Activated effector memory CD4-positive, alpha-beta T cell treated with Interleukin-2 at 50 U/mL for 16 hours (primary cell): ENCODE measurements around the gene TBPL2.
"Not testable (repeated sequence)": the region's sequence is repeated elsewhere in the genome, so short reads cannot be mapped to it uniquely, and the experiment has no call there.

Experiments used
- DNase-seq: peaks from one replicate; pipeline ENCODE4 v3.0.0-alpha.2; 2020

TBPL2 gene

DNA sequence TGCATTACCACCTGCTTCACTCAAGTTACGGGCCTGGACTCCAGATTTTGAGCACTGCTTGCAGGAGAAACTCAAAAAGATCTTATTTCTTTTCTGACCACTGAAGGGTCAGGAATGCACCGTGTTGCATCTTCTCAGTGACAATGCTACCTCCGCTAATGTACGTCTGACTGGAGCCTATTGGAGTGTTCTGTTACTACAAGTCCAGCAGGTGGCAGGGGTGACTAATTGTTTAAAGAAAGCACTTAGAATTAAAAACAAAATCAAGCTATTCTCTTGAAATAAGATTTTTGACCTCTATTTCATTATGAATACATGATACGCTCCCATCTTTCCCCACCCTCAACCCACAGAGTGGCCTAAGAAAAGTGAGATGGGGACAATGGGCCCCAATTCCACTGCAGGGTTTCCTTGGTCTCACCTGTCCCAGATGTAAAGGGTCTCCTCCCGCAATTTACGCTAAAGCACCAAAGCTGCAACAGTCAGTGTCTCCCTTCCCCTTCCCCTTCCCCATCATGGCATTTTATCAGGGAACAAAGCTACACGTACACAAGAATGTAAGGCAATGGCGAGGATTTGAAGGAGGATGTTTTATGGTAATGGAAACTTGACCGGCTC is 2.2 kb downstream of the TBPL2 start:
- no peak for DNase-seq

DNA sequence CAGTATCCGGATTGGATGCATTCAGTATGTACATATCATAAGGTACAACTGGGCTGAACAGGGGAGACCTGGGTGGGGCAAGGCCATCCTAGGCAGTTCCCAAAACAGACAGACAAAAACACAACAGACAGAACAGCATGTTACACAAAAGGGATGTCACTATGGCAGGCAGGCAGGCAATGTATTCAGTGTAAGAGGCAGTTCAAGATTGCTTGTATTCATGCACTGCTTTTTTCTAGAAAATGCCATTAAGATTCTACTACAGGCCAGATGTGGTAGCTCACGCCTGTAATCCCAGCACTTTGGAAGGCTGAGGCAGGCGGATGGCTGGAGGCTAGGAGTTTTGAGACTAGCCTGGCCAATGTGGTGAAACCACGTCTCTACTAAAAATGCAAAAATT is 3.5 kb downstream of the TBPL2 start:
- DNase-seq = no peak

DNA sequence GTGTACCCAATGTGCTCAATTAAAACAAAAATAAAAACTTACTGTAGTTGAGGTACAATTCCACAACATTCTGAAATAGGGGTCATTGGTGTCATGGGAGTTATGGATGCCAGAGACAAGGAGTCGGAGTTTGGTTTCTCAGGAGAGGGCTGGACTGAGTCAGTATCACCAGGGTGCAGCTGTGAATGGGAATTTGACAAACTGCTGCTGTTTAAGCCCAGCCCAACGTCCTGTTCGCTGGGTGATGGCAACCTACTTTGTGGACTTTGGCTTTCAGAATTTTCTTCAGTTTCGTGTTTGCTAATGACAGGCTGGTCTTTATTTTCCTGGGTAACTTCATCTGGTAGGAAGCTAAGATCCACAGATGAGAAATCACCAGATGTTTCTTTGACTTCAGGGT is 3.9 kb downstream of the TBPL2 start:
- DNase-seq = no peak

DNA sequence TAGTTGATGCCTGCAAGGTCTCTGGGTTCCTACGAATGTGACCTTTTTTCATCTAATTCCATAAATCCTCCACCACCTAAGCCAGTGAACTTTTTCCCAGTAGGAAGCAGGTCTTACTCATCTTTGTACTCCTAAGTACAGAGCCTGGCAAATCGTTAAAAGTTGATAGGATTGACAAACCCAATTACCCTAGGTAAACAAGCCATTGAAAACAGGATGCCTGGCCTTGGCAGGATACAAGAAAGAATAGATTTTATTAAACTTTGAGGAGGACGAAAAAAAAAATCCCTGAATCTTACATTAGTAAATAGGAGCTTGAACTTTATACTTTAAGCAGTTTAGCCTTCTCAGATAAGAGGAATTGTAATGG is 5.6 kb downstream of the TBPL2 start:
- no peak for DNase-seq

DNA sequence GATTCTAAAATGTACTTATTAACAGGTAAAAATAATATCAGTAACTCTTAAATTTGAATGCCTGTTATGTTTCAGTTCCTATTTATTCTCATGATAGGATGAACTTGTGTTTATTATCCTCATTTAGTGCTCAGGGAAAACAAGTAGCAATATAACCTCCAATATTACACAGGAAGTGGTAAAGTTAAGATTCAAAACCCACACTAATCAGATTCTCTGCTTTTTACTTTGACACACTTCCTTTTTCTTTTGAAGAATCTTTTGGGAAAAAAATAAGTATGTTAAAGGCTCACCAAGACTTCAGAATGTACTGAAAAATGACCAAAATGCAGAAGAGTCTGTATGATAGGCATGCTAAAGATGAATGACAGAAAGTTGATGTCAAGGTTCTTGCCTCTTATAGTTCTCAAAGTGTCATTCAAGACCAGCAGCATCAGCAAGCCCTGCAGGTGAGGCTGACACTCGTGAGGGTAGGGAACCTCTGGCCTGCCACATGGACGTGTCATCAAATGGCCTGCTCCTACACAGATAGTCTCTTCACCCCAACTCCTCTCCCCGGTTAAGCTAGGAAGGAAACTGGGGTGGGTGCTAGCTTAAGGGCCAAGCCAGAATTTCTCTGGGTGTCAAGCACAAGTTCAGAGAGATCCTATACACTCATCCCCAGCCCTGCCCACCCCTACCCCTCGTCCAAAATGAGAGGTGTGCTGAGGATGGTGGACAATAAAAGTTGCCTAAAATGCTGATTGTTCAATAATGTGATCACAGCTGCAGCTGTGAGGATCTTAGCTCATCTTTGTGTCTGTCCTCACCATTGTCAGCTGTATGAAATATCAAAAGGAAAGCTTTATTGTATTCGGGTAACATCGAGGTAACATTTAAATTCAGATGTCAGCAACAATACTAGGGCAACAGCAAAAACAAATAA is 6.3 kb downstream of the TBPL2 start:
- peak; percentile 1 for DNase-seq

DNA sequence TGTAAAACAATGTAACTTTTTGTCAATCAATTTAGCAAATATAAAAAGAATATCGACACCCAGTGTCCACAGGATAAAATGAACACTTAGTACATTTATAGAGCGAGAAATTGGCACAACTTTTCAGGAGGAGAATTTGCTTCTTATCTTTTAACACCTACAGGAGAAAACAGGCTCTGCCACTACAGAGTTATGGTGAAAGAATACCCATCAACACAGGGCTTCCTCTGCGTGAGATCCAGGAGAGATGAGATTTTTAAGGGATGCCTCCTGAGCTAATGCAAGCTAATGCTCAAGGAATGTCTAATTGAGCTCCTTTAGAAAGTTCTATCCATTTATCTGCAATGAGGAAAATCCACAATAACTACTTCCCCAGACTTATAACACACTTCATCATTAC is 7.8 kb downstream of the TBPL2 start:
- DNase-seq = no peak

DNA sequence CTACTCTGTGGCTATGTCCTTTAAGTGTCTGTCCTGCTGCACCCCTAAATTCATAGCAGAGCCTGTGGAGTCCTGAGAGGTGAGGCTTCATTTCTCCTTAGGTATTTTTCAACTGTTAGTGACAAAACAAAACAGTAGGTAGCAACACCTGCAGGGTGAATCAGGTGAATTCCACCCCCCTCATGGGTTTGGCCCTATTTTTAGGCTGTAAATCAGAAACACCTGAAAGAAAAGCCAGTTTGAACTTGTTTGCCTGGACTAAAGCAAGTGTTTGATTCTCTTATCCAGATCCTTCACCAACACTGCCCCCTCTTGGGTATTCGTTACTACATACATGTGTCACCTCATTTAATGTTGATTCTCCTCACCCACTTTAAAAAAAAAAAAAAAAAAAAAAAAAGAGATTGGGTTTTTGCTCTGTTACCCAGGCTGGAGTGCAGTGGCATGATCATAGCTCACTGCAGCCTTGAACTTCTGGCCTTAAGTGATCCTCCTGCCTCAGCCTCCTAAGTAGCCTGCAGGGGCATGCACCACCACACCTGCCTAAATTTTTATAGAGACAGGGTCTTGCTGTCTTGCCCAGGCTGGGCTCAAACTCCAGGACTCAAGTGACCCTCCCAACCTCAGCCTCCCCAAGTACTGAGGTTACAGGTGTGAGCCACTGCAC is 10.3 kb downstream of the TBPL2 start:
- DNase-seq = peak; percentile 4

DNA sequence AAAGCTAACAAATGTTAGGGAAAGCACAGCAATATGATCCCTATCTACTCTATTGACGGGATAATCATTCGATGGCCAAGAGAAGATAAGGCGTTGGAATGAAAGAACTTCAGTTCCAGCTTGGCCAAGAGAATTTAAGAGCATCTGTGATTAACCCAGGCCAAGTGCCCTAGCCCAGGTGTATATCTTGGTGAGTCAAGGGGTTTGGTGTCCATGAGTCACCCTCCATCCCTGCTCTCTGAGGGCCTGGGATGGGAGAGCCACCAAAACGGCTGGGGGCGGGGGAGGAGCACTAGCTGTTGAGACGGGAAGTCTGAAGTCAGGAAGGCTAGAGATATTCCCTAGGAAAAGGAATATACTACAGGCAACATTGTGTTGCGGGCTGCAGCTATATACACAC is 13.0 kb downstream of the TBPL2 start:
- DNase-seq = no peak

DNA sequence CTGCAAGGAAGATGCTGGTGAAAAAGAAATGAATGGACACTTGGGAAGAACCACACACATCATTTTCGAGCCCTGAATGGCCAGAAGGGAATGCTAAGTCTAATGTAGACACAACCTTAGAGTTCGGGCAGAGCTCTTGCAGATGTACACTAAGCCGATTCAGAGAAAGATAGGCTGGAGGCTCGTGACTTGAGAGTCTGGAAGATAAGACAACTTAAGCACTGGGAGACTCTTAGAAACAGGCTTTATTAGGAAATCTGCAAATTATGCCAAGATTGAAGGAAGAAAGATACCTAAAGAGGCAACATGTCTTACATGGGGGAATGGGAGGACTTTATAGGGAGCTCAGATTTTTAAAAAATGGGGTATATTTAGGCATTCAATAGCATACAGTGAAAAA is 13.5 kb downstream of the TBPL2 start:
- DNase-seq = no peak

DNA sequence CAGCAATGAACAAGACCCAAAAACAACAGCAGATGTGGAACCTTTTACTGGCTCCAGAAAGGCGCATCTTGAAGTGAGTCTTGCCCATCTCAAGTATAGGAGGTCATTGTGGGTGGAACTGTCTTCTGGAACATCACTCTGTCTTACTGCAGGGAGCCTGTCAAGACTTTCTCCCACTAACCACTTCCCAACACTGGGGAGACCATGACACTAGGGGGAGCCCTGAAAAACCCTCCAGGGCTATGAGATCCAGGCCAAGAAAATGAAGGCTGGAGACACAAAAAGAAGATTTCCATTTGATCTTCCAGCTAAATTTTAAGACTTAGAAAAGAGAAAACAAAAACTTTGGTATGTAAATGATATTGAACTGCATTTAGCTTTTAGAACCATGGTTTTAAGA is 15.3 kb downstream of the TBPL2 start:
- no peak for DNase-seq

DNA sequence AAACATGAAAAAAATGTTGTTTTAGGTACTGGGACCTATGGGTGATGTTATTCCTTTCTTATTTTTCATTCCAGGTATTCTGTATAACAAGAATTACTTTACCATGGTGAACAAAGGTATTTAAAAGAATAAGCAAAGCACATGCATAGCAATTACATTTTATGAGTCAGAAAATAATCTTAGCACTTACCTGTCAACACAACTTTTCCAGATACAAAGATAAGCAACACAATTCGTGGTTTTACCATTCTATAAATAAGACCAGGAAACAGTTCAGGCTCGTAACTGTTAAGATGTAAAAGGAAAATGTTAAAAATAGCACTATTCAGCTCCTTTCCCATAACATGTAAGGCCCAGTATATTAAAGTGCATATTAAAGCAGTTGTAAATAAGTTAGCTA is 16.4 kb downstream of the TBPL2 start:
- DNase-seq = no peak

DNA sequence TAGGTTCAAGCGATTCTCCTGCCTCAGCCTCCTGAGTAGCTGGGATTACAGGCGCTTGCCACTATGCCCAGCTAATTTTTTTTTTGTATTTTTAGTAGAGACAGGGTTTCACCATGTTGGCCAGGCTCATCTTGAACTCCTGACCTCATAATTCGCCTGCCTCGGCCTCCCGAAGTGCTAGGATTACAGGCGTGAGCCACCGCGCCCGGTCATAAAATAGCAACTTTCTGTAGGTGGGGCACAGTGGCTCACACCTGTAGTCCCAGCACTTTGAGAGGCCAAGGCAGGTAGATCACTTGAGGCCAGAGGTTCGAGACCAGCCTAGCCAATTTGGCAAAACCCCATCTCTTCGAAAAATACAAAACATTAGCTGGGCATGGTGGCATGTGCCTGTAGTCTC is 18.1 kb downstream of the TBPL2 start:
- not testable (repeated sequence) for DNase-seq

DNA sequence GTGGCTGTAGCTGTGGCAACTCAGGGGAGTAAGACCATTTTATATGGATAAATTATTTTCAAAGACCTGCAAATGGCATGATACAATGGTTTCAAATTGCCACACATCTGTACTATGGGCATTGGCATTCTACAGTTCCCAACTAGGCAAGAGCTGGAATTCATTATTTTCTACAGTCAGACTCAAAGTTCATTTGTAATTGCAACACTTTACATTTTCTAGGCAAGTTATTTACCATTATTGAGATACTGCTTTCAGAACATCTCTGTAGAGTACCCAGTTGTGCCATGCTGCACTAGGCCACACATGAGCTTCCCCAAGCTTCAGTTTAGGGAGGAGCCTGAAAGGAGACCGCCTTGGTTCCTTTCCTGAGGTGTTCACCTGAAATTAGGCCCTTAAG is 20.8 kb downstream of the TBPL2 start:
- no peak for DNase-seq

DNA sequence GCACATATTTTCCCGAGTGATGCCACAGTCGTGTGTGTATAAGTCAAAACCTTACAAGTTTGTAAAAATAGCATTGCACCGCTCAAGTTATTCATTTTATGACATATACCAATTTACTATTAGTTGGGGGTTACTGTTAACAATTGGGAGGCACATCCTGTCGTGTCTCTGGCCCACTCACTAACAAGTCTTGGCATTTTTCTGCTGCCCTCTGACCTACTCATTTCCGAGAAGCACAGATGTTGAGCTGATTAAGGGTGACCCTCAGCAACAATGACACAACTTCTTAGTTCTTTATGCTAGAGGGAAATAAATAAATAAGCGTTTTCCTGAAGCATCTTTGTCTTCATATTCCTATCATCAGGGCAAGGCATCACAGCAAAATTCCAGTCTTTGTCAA is 22.0 kb downstream of the TBPL2 start:
- no peak for DNase-seq

DNA sequence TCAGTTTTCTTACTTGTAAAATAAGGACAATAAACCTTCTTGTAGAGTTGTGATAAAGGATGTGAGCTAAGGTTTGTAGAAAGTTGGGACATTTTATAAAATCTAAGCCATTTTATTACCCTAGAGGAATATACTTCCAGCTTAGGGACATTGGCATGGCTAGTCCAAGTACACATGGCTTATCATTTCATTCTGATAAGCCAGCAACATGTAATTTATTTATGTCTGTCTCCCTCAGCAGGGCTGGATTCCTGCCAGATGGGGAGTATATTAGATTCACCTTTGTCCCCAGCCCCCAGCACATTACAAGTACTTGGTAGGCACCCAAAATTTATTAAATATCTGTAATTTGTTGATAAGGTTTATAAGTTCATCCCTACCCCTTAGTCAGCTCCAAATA is 22.5 kb downstream of the TBPL2 start:
- no peak for DNase-seq

DNA sequence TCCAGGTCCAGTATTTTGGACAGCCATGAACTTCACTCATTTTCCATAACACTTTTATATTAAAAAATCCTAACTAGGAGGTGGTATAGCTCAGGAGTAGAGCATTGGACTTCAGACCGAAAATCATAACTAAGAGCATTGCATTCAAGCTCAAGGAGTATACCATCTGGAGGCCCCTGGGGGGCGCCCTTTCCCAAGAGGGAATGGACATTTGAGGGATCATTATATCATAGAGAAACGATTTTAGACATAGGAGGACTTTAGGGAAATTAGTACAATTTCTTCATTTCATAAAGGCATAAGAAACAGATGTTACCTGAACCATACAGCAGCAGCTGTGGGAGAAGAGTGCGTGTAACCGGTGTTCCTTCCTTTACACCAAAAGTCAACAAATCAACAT is 23.6 kb downstream of the TBPL2 start:
- DNase-seq = no peak

DNA sequence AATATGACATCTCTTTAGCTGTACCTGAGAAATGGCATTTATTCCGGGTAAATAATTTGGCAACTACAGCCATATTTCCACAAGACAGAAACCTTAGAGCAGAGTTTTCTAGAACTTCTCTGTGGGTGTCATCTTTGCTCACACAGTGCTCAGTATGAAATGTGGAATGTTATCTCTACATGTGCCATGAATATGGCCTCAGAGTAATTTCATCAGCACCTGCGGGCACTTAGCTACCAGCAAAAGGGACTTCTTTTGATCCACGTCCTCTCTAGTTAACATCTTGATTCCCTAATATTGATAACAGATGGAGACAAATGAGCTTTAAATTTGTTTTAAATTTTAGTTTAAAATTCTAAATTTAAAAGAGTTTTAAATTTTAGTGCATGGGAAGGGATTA is 25.9 kb downstream of the TBPL2 start:
- DNase-seq = no peak

DNA sequence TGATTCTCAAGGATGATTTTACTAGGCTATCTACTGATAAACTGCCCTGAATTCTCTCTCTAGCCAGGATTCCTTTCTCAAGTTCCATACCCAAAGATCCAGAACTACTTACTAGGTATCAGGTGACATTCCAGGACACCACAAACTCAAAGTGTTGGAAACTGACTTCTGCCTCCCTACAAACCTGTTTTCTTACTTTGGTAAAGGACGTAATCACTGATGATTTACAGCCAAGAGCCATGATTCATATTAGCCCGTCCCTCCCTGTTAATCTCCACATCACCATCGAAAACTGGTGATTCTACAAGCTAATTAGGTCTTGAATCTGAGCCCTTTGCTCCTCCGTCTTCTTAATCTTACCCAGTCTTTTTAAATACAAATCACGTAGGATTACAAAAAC is 27.7 kb downstream of the TBPL2 start:
- no peak for DNase-seq

DNA sequence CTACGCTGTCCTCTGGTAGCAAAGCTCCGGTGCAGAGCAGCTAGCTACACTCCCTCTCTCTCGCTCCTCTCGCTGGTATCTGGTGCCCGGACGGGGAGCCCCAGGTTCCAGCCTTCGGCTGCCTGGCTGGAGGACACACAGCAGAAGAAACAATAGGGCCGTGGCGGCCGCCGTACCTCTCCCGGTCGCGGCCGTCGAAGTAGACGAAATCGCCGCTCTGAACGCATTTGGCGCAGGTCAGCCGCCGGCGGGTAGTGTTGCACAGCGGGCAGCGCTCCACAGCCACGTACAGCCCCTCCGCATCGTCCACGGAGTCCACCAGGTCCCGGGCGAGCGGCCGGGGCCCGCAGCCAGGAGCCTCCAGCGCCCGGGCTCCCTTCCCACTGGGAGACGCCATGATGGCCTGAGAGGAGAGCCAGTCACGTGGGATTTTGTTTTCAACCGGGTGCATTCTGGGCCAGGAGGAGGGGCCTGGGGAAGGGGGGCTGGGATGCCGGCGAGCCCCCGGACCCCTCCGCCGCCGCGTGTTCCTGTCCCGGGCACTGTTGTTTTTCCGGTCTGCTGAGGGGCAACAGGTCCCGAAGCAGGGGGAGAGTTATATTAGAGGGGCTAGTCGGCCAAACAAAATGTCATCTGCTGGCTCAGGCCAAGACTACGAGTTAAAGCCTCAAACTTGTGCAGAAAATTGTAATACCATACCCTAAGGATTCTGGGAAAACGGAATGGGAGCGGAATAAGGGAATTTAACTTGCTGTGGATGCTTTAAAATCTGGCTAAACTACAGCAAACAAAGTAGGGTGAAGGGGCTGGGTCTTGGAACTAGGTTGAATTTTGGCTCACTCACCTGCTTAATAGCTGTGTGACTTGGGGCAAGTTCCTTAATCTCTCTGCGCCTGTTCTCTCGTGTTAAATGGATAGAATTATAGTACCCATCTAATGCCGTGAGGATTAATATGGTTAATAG is 28.7 kb downstream of the TBPL2 start, which contains the start of gene ATG14:
Gene ATG14, minus strand, starts transcription at position 405 of the 964 bp plus-strand sequence. Its CDS starts 8 bp downstream, at position 397.
- peak; percentile 70 for DNase-seq

DNA sequence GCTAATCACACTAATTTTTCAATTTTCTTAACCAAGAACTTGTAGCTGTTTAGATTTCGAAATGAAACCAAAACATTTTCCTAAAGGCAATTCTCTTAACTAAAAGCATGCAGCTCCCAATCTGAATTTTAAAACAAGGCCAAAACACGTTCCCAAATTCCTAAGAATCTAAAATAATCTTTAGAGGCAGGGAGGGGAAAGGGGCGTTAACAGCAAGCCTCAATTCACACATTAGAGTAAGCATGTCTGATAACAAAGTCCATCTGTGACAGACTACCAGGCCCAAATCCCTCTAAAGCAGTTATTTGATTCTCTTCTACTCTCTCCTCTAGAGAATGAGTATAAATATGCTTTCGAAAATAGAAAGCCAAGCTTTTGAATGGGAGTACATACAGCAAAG is 29.5 kb downstream of the TBPL2 start:
- no peak for DNase-seq

DNA sequence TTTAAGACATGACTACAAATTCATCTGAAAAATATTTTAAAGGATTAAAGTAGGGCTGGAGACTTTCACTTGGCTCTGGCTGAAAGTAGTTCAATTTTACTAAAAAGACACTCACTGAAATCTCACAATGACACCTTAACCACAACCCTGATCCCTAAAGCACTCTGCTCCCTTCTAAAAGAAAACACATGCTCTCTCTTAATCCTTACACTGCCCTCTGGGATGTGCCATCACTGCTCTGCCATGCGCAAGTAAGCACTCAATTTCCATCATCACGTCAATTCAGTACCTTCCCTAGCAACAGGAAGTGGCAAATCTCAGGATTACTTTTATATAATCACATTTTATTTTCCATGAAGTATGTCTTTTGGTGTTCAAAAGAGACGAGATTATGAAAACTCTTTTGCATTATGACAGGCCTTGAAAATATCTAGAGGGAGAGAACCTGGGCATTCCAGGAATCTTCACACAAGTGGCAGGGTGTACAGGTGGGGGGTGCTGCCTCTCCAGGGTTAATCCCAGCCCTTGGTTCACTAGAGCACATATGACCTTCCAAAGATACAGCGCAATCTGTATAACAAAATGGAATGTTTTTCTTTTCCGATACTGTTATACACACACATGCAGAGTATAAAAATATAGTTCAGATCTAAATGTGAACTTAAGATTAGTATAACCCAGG is 36.1 kb downstream of the TBPL2 start:
- no peak for DNase-seq

DNA sequence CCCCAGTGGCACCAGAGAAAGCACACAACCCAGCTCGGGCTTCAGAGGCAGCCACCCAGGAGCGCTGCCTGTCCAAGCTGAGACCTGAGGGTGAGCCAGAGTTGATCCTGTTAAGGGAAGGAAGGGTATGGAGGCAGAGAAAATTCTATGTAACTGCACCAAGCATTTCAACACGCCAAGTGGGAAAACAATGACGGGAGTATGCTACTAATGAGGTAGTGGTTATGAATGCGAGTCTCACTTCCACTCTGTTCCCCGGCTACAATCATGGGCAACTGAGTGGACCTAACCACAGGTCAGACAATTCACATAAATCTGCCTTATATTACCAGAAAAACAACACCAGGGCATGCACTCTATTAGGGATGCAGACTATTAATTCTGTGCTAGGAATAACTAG is 38.7 kb downstream of the TBPL2 start:
- DNase-seq = no peak
